Stomach (tissue), 9 donors: ENCODE data around the gene TMEM247. TPM values are rescaled to one million over a fixed set of nuclear protein-coding genes. Genes with fewer than 3 reads are reported as not detected.

Experiments used
- DNase-seq, 2 donors: peaks; one replicate each; pipeline versions ENCODE4 v3.0.0 to v3.0.0-alpha.2; 2013 to 2019
- H3K27ac ChIP-seq, 5 donors: fragments of 200-600 bp in 4 of 5; sonication (generic) in 4 of 5; one replicate each; pipeline ENCODE4 v1.5.1; 2013 to 2019; ENCODE audit warnings: mild to moderate bottlenecking in 1 of 5, moderate library complexity in 1 of 5
- H3K27me3 ChIP-seq, 3 donors: fragments of 200-600 bp; sonication (generic); one replicate each; pipeline ENCODE4 v1.5.1; 2017 to 2019; ENCODE audit warnings: mixed run types in 1 of 3
- H3K36me3 ChIP-seq, 4 donors: fragments of 200-600 bp; sonication (generic); 1 replicate in 3 of 4; 2 replicates in 1 of 4; pipeline ENCODE4 v1.5.1; 2016 to 2019
- H3K4me1 ChIP-seq, 4 donors: fragments of 200-600 bp; sonication (generic); one replicate each; pipeline ENCODE4 v1.5.1; 2016 to 2019
- H3K4me3 ChIP-seq, 4 donors: fragments of 200-600 bp; sonication (generic) in 3 of 4; one replicate each; pipeline ENCODE4 v1.5.1; 2016 to 2019; ENCODE audit warnings: mild to moderate bottlenecking in 1 of 4
- H3K9me3 ChIP-seq, 4 donors: fragments of 200-600 bp; sonication (generic); one replicate each; pipeline ENCODE4 v1.5.1; 2016 to 2019
- EP300 ChIP-seq: sonication (generic); formaldehyde crosslinking; IDR thresholded peaks from one replicate; pipeline ENCODE4 v1.6.1; 2017; ENCODE audit warnings: antibody characterized with exemption
- POLR2A ChIP-seq, 4 donors: fragments of 450-650 bp; IDR thresholded peaks; one replicate each; pipeline ENCODE4 v1.6.1; 2016; ENCODE audit warnings: antibody characterized with exemption in 4 of 4, control low read depth in 2 of 4, mild to moderate bottlenecking in 1 of 4, moderate library complexity in 1 of 4
- POLR2AphosphoS5 ChIP-seq, 3 donors: sonication (generic); formaldehyde crosslinking; IDR thresholded peaks; one replicate each; pipeline ENCODE4 v1.6.1; 2016; ENCODE audit warnings: antibody characterized with exemption in 3 of 3
- WGBS, 5 donors: extraction: QIAGEN DNeasy Blood & Tissue Kit in 3 of 5; methylation state at CpG; one replicate each; pipeline versions ENCODE4 v1.1.5 to v1.1.7; 2013 to 2018; 5-methylcytosine and 5-hydroxymethylcytosine counted together
- intact Hi-C: fragments of 100-400 bp; cut with DNase I; formaldehyde crosslinking; loops from one replicate; pipeline ENCODE4 v1.15.1; 2023; ENCODE audit warnings: low total_unique reads
- polyA plus RNA-seq, 3 donors: library from polyadenylated mRNA; stranded (reverse); fragments of 200-250 nt; gene quantifications; one replicate each; pipeline ENCODE4 v1.2.3, GENCODE V29; 2013
- small RNA-seq, 4 donors: library from RNA; depleted of rRNA; stranded (forward); fragments of <200 nt; gene quantifications; one replicate each; pipeline ENCODE3, GENCODE V24; 2016
- total RNA-seq, 5 donors: library from RNA; depleted of rRNA; stranded (reverse); fragments of >200 nt; gene quantifications; one replicate each; pipeline versions ENCODE4 v1.1.0 to v1.2.3, GENCODE V29; 2014 to 2016
- TF ChIP-seq, protein P1 (sequence below), 7 experiments: fragments of 450-650 bp in 4 of 7; fragments of 200-600 bp in 3 of 7; sonication (generic) in 3 of 7; IDR thresholded peaks; one replicate each; pipeline ENCODE4 v1.5.1; 2016 to 2019; ENCODE audit warnings: antibody characterized with exemption in 7 of 7, control low read depth in 2 of 7, mild to moderate bottlenecking in 1 of 7
- donor health status: healthy with polysubstance abuse.
- donor health status: Bipolar disorder and iron deficiency.
- donor health status: healthy.

TMEM247 gene
- total and polyA plus RNA-seq, 8 donors: not detected

DNA sequence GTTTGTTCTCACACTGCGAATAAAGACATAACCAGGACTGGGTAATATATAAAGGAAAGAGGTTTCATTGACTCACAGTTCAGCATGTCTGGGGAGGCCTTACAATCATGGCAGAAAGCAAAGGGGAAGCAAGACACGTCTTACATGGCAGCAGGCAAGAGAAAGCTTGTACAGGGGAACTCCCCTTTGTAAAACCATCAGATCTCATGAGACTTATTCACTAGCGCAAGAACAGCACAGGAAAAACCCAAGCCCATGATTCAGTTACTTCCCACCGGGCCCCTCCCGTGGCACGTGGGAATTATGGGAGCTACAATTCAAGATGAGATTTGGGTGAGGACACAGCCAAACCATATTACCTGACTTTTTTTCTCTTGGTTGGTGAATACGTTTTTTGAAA is 51.3 kb downstream of the TMEM247 start:
- WGBS, 5 donors: 81 to 92% (median 87%) methylated on average over 7 of the region's 7 CpGs
- intact Hi-C loops: no loop called here
- peaks cover 0 to 8% (median 0%) of the 10 kb centered on the region in 4 donors for H3K36me3 ChIP-seq

DNA sequence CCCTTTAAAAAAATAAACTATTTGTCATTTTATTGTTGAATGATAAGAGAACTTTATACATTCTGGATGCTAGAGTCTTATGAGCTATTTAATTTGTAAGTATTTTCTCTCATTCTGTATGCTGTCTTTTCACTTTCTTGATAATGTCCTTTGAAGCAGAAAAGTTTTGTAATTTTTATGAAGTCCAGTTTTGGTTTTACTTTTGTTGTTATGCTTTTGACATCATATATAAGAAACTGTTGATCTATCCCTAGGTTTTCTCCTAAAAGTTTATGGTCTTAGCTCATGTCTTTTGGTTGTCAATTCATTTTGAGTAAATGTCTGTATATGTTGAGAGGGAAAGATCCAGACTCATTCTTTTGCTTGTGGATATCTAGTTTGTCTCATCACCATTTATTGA is 52.5 kb downstream of the TMEM247 start:
- intact Hi-C loops: no loop called here
- Histone ChIP-seq H3K4me3 (no peak overlapping the region), H3K27ac (no peak overlapping the region), H3K4me1 (peaks cover 0 to 18% (median 5%) of the 10 kb centered on the region in 4 donors), H3K27me3 (no peaks in the 10 kb centered on the region), H3K36me3 (peaks cover 0 to 8% (median 0%) of the 10 kb centered on the region in 4 donors), H3K9me3 (no peaks in the 10 kb centered on the region)
- no peak for DNase-seq
- TF ChIP-seq POLR2AphosphoS5 (IDR thresholded peaks at IDR 0.05) (no peak), POLR2A (IDR thresholded peaks at IDR 0.05) (no peak), EP300 (no peak)
- TF ChIP-seq, protein P1, sequence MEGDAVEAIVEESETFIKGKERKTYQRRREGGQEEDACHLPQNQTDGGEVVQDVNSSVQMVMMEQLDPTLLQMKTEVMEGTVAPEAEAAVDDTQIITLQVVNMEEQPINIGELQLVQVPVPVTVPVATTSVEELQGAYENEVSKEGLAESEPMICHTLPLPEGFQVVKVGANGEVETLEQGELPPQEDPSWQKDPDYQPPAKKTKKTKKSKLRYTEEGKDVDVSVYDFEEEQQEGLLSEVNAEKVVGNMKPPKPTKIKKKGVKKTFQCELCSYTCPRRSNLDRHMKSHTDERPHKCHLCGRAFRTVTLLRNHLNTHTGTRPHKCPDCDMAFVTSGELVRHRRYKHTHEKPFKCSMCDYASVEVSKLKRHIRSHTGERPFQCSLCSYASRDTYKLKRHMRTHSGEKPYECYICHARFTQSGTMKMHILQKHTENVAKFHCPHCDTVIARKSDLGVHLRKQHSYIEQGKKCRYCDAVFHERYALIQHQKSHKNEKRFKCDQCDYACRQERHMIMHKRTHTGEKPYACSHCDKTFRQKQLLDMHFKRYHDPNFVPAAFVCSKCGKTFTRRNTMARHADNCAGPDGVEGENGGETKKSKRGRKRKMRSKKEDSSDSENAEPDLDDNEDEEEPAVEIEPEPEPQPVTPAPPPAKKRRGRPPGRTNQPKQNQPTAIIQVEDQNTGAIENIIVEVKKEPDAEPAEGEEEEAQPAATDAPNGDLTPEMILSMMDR (IDR thresholded peaks at IDR 0.05): no peak

More for the DNA sequence above, 51.3 kb downstream of the TMEM247 start:
- H3K4me1 ChIP-seq: peaks cover 0 to 8% (median 2%) of the 10 kb centered on the region in 4 donors
- H3K27me3 ChIP-seq: no peaks in the 10 kb centered on the region
- no peak for TF ChIP-seq EP300
- TF ChIP-seq, protein P1 (IDR thresholded peaks at IDR 0.05): no peak
- TF ChIP-seq POLR2AphosphoS5 (IDR thresholded peaks at IDR 0.05): no peak
- no peak for TF ChIP-seq POLR2A (IDR thresholded peaks at IDR 0.05)
- DNase-seq: no peak
- no peak overlapping the region for H3K27ac ChIP-seq
- H3K4me3 ChIP-seq: no peak overlapping the region
- no peaks in the 10 kb centered on the region for H3K9me3 ChIP-seq

Small RNA genes within 50 kb of the gene (small RNA-seq; reads per million reads assigned to genes)
- 0 reads per million in 4 donors for gene RN7SL817P

Other genes starting within 250 kb of the TMEM247 start
- 100 to 1,000 TPM in 4 of 5 donors, 10 to 100 TPM in 1; 69.0 to 217 (median 156) TPM for gene EPAS1, start 182.2 kb upstream of the TMEM247 start, total RNA-seq
- gene EPAS1, start 182.2 kb upstream of the TMEM247 start, polyA plus RNA-seq: 10 to 100 TPM; 35.1 to 82.6 (median 47.1) TPM
- gene RHOQ, start 62.9 kb downstream of the TMEM247 start, total RNA-seq: 100 to 1,000 TPM in 1 of 5 donors, 10 to 100 TPM in 3, 1 to 10 TPM in 1; 4.9 to 102 (median 92.0) TPM
- gene RHOQ, start 62.9 kb downstream of the TMEM247 start, polyA plus RNA-seq: 10 to 100 TPM; 22.4 to 48.0 (median 37.9) TPM
- 10 to 100 TPM in 2 of 5 donors, 1 to 10 TPM in 1, under 1 TPM in 1, not detected in 1; 0.89 to 38.2 (median 10.0) TPM for gene ATP6V1E2, start 63.0 kb downstream of the TMEM247 start, total RNA-seq
- 1 to 10 TPM; 2.0 to 4.9 (median 2.8) TPM for gene ATP6V1E2, start 63.0 kb downstream of the TMEM247 start, polyA plus RNA-seq
- gene PIGF, start 137.5 kb downstream of the TMEM247 start, total RNA-seq: 10 to 100 TPM in 3 of 5 donors, 1 to 10 TPM in 2; 3.5 to 29.7 (median 11.7) TPM
- gene PIGF, start 137.5 kb downstream of the TMEM247 start, polyA plus RNA-seq: 10 to 100 TPM; 11.8 to 13.2 (median 12.1) TPM
- gene CRIPT, start 137.7 kb downstream of the TMEM247 start, total RNA-seq: 10 to 100 TPM in 4 of 5 donors, not detected in 1; 13.4 to 22.8 (median 20.4) TPM
- 10 to 100 TPM in 2 of 3 donors, 1 to 10 TPM in 1; 9.6 to 15.1 (median 13.3) TPM for gene CRIPT, start 137.7 kb downstream of the TMEM247 start, polyA plus RNA-seq
- 10 to 100 TPM in 4 of 5 donors, 1 to 10 TPM in 1; 6.1 to 45.9 (median 25.4) TPM for gene SOCS5, start 219.7 kb downstream of the TMEM247 start, total RNA-seq
- 1 to 10 TPM; 4.0 to 4.8 (median 4.4) TPM for gene SOCS5, start 219.7 kb downstream of the TMEM247 start, polyA plus RNA-seq